Fibroblast of skin of left biceps (primary cell): ENCODE measurements around the gene MICALL2.

Experiments
- DNase-seq, 2 experiments: peaks; one replicate each; pipeline ENCODE4 v3.0.0-alpha.2; 2013; ENCODE audit warnings: low read depth in 2 of 2

Gene MICALL2

DNA sequence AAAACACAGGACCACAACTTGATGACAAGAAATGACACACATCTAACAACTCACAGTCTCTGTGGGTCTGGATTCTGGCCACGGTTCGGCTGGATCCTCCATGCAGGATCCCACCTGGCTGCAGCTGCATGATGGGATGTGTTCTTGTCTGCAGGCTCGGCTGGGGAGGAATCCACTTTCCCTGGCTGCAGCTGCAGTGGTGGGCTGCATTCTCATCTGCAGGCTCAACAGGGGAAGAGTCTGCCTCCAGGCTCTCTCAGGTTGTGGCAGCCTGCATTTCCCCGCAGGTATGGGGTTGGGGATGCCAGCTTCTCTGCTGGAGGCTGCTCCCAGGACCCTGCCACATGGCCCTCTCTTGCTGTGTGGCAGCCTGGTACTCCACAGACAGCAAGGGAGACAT lies 64.9 kb downstream of the MICALL2 start:
- DNase-seq = no peak

DNA sequence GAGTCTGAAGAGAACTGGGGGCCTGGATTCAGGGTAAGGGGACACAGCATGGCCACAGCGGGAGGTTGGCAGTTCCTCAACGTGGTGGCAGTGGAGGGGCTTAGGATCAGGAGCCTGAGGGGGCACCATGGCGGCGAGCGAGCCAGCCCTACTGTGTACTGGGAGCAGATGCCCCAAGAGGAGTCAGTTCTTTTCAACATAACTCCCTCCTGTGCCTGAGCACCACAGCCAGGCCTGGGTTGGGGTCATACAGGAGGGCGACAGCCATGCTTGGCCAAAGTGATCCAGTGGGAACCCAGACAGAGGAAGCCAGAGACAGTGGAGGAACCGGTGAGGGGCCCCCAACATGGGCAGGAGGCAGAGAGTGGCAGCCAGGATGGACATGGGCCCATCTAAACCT lies 65.8 kb downstream of the MICALL2 start:
- DNase-seq = no peak

DNA sequence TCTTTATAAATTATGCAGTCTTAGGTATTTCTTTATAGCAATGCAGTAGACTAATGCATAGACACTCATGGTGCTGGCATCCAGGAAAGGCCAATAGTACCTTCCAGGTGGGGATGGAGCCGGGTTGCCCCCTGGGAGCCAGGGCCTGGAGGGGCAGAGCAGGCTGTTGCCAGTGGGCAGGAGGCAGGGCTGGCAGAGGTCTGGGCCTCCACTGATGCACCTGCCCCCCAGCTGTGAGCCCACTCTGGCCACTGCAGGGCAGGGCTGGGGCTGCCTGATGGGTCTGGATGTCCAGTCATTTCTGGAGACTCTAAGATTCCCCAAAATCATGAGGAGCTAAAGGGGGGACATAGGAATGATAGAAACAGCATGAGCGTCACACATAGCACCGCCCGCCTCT lies 66.7 kb downstream of the MICALL2 start:
- no peak for DNase-seq

DNA sequence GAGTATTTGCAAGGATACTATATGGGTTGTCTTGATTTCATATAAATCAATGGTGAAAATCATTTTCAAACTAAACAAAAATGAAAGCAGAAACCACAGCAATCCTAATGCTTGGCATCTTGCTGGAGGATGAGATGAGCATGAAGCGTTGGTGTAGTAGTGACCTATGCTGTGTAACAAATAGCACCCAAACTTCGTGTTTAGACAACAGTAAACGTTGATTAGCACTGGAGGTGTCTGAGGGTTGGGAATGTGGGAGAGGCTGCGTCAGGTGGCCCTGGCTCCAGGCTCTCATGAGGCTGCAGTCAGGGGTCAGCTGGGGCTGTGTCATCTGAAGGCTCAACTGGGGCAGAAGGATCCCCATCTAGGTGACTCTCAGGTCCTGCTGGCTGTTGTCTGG lies 67.8 kb downstream of the MICALL2 start:
- DNase-seq = no peak

DNA sequence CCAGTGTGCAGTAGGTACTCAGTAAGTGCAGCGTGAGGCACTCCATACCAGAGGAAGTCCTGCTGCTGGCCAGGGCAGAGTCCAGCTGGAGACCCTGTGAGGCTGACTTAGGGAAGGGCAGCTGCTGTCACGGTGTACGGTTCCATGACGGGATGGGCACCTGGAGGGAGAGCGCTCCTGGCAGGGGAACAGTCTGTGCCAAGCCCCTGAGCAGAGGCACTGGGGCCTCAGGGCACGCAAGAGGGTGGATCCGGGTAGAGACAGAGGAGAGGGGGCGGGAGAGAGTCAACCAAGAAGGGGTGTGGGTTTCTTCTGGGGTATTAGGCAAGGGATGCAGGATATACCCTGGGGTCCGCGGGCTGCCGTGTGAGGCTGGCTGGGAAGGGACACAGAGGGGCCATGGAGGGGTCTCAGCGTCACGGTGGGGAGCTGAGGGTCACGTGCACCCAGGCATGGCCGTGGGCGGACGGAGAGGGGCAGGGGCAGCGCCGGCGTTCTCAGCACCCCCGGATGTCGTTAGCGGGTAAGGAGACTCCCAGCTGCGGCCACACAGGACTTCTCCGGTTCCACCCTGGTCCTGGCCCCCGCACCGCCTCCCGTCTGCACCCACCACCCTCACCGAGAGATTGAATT lies 70.5 kb downstream of the MICALL2 start:
- no peak for DNase-seq

DNA sequence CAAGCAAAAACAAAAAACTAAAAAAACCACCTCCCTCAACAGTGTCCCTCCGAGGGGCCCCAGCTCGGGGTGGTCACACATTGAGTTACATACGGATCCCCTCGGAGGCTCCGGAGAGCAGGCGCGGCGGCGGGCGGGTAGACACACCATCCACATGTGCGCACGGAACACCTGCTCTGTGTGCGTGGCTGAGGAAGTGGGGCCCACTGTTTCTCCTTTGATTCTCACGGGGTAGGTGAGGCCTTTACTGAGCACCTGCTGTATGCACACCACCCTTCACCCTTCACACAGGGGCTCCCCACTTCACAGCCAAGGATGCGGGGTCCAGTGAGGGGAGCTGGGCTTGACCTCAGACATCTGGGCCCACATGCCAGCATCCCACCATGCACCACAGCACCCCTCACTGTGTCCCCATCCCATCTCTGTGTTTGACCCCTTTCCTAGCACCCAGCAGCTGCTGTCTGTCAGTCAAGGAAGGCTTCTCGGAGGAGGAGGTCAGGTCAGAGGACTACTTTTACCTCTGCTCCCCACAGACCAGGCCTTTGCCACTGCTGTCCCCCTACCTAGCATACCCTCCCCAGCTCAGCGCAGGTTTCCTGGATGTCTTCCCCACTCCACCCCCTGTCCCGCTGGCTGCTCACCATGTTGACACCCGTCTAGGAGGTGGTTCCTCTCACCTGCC lies 71.1 kb downstream of the MICALL2 start:
- DNase-seq = no peak

DNA sequence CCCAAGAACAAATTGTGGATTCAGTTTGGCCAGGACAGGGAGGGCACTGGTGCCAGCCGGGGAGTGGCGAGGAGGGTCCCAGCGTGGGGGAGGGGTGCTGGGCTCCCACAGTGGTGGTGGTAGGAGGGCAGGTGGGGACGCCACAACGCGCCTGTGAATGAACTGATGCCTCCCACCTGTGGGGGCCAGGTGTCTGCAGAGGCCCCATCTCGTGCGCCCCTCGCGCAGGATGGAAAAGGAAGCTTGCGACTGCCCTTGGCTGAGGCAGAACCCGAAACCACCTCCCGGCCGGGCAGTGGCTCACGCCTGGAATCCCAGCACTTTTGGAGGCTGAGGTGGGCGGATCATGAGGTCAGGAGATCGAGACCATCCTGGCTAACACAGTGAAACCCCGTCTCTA lies 72.0 kb downstream of the MICALL2 start:
- DNase-seq = no peak

DNA sequence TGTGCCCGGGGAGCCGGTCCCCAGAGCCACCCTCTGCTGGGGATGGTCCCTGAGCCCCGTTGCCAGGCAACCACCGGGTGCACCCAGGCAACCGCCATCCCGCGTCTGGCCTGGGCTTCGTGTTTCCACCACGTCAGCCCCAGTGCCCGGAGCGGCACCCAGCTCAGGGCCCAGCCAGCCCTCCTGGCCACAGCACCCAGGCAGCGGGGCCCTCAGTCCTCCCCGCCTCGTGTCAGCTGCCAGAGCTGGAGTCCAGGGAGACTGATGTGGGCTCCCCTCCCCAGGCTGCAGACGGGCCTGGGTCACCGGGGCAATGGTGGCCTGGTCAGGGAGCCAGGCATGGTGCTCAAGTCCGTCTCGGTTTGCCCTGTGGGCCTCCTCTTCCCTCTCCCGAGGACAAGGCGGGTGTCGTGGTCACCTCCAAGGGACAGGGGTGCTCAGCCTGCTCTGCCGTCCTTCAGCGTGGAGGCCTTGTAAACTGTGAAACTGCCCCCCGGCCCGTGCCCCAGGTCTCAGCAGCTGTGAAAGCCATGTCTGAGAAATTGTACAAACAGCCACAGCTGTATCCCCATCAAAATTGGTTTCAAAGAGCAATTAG lies 72.5 kb downstream of the MICALL2 start:
- DNase-seq = no peak

DNA sequence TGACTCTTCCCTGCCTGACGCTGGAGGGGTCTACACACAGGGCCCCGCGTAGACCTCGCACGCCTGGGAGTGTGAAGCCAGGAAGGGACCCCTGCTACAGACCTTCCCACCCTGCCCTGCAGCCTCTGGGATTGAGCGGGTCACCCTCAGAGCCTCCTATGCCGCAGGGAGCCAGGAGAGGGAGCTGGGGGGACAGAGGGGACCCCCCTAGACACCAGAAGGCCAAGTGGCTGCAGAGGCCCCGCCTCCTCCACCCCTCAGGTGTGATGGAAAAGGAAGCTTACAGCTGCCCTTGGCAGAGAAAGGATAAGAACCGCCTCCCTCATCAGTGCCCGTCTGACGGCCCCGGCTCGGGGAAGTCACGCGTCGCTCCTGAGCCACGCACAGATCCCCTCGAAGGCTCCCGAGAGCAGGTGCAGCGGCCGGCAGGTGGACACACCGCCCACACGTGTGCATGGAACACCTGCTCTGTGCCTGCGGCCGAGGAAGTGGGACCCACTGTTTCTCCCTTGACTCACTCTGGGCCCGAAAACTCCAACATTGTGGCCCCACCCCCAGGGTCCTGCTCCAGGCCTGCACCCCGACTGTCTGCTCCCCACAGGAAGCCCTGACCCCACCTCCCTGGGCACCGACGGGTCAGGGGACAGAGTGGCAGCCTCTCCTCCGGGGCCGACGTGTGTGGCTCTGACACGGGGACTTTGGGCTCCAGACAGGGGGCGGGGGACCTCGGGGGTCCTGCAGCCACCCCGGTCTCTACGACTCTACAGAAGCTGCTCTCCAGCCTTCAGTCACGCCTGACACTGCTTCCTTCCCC lies 73.3 kb downstream of the MICALL2 start:
- no peak for DNase-seq

DNA sequence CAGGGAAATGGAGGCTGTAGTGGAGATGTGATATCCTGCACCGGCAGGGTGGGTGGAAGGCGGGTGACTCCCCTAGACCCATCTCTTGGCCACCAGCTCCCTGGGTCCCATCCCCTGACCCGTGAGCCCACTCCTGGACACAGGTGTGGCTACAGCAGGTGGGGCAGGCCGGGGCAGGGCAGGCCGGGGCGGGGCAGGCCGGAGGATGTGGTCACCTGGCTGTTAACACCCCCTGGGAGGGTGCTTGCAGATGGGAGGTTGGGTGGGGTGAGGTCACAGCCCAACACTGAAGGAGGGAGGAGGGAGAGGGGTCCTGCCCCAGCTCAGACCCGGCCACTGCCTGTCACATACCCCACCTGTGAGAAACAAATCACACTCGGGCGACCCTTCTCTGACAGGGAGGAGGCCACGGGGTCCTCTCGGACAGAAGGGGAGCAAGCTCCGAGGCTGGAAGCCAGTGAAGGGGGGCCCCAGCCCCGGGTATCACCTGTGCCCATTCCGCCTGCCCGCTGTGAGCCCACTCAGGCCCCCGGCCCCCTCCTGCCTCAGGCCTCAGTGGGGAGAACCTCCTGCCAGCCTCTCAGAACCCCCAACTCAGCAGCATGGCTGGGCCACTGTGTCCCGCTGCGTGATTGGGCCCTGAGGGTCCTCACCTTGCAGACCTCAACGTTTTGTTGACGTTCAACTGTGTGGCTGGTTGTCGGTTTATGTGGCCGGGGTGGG lies 74.0 kb downstream of the MICALL2 start:
- DNase-seq = no peak
